HTR-8/SVneo (cell line): ENCODE data around the gene EXOSC3.

Source experiments
- DNase-seq: peaks from one replicate; pipeline ENCODE4 v3.0.0; 2011; ENCODE audit warnings: low spot score, mixed read lengths; ENCODE audit not compliant: insufficient read length
- FAIRE-seq: peaks from 2 replicates; lab custom pipeline; 2011; peaks lifted over from hg19 to GRCh38; lab: Jason Lieb, UNC

EXOSC3 gene

GRCh38 chr9:37740631-37741328 lies 44.1 kb downstream of the EXOSC3 start:
- FAIRE-seq, result no peak
- DNase-seq, result no peak

- no peak for FAIRE-seq
Observed at GRCh38 chr9:37740128-37740527, 44.7 kb downstream of the EXOSC3 start.

GRCh38 chr9:37739222-37739621 lies 45.6 kb downstream of the EXOSC3 start:
- no peak for DNase-seq
- no peak for FAIRE-seq

More at GRCh38 chr9:37740128-37740527, 44.7 kb downstream of the EXOSC3 start:
- no peak for DNase-seq

GRCh38 chr9:37732952-37733351 lies 51.9 kb downstream of the EXOSC3 start:
- FAIRE-seq (no peak), DNase-seq (no peak)

- FAIRE-seq, result no peak
- DNase-seq, result no peak
Observed at GRCh38 chr9:37732086-37732741, 52.6 kb downstream of the EXOSC3 start.

GRCh38 chr9:37730839-37731238 lies 54.0 kb downstream of the EXOSC3 start:
- FAIRE-seq (no peak), DNase-seq (no peak)

GRCh38 chr9:37730256-37730655 lies 54.6 kb downstream of the EXOSC3 start:
- FAIRE-seq, result no peak
- no peak for DNase-seq
